ENCODE data around the gene SCD5. TPM values are rescaled to one million over a fixed set of nuclear protein-coding genes. Genes with fewer than 3 reads are reported as not detected.

Gene SCD5
- total RNA-seq, 6 experiments from 2014 or later, result 0.62 to 1.4 (median 0.96) TPM

- WGBS (ENCODE audit: insufficient coverage, low coverage, low lambda C conversion rate, missing lambda C conversion rate), result 63% methylated on average over 6 of the region's 6 CpGs
- no peaks in the 10 kb centered on the region for H3K27me3 ChIP-seq
- H3K9me3 ChIP-seq, result no peaks in the 10 kb centered on the region
- no peak overlapping the region for H3K4me3 ChIP-seq
- no peak for TF ChIP-seq POLR2A (IDR thresholded peaks at IDR 0.05)
- no peak for TF ChIP-seq CTCF (IDR thresholded peaks at IDR 0.05)
- H3K4me1 ChIP-seq, result no peaks in the 10 kb centered on the region
- intact Hi-C loops (cut with DNase I), result loop anchor here in 1 of 2 donors (10.0 kb wide), 1 partner anchor 283 kb away; no protein-coding TSS in a partner anchor
- H3K27ac ChIP-seq, result no peak overlapping the region
- no peak for ATAC-seq
- peak in 1 of 3 donors; percentile 16 for DNase-seq
- no peaks in the 10 kb centered on the region for H3K36me3 ChIP-seq
Observed at GRCh38 chr4:82747686-82748575, 50.7 kb downstream of the SCD5 start.

- WGBS (ENCODE audit: insufficient coverage, low coverage, low lambda C conversion rate, missing lambda C conversion rate), result 35% methylated on average over 7 of the region's 13 CpGs
- intact Hi-C loops (cut with DNase I), result loop anchor here in 1 of 2 donors (10.0 kb wide), 1 partner anchor 282 kb away; no protein-coding TSS in a partner anchor
- no peaks in the 10 kb centered on the region for H3K4me1 ChIP-seq
Observed at GRCh38 chr4:82746705-82747574, 51.7 kb downstream of the SCD5 start.

GRCh38 chr4:82745173-82745842 lies 53.3 kb downstream of the SCD5 start:
- ATAC-seq, result no peak
- no peaks in the 10 kb centered on the region for H3K36me3 ChIP-seq
- TF ChIP-seq CTCF (IDR thresholded peaks at IDR 0.05), result no peak
- no peak for TF ChIP-seq POLR2A (IDR thresholded peaks at IDR 0.05)
- WGBS (ENCODE audit: insufficient coverage, low coverage, low lambda C conversion rate, missing lambda C conversion rate), result 29% methylated on average over 1 of the region's 6 CpGs
- peak in 1 of 3 donors; percentile 7 for DNase-seq
- H3K27me3 ChIP-seq, result no peaks in the 10 kb centered on the region
- intact Hi-C loops (cut with DNase I), result loop anchor here in 1 of 2 donors (10.0 kb wide), 1 partner anchor 281 kb away; no protein-coding TSS in a partner anchor
- no peak overlapping the region for H3K4me3 ChIP-seq
- H3K9me3 ChIP-seq, result no peaks in the 10 kb centered on the region
- H3K4me1 ChIP-seq, result no peaks in the 10 kb centered on the region
- H3K27ac ChIP-seq, result no peak overlapping the region

More at GRCh38 chr4:82746705-82747574, 51.7 kb downstream of the SCD5 start:
- peak in 1 of 3 donors; percentile 25 for DNase-seq
- peak in 1 of 4 donors; percentile 75 for ATAC-seq
- no peak overlapping the region for H3K27ac ChIP-seq
- no peaks in the 10 kb centered on the region for H3K9me3 ChIP-seq
- TF ChIP-seq POLR2A (IDR thresholded peaks at IDR 0.05), result peak; percentile 44
- TF ChIP-seq CTCF (IDR thresholded peaks at IDR 0.05), result no peak
- H3K36me3 ChIP-seq, result no peaks in the 10 kb centered on the region
- H3K27me3 ChIP-seq, result no peaks in the 10 kb centered on the region
- H3K4me3 ChIP-seq, result no peak overlapping the region

All from right lobe of liver (tissue), 6 donors.